GM19035 (cell line): ENCODE results near the gene CA14.
A peak's percentile ranks its signal among the peaks of the same experiment; 100 is the strongest.
"Not testable (repeated sequence)": the region's sequence is repeated elsewhere in the genome, so short reads cannot be mapped to it uniquely, and the experiment has no call there.

ENCODE experiments used
- ATAC-seq: cut with Tn5 transposase; IDR thresholded peaks from one replicate; pipeline ENCODE4 v1.9.1; 2021; ENCODE audit not compliant: unreplicated experiment

Gene CA14

GRCh38 chr1:150257624-150258585 is at the start of gene CA14:
Gene CA14 (plus strand): TSS chr1:150257774. CDS start chr1:150258129, 355 bp downstream.
- no peak for ATAC-seq

GRCh38 chr1:150208460-150208859 is 49.1 kb upstream of the CA14 start:
- ATAC-seq, result not testable (repeated sequence)

- ATAC-seq, result no peak
These were observed 47.5 kb upstream of the CA14 start for GRCh38 chr1:150210091-150210490.

GRCh38 chr1:150210706-150211105 is 46.9 kb upstream of the CA14 start:
- no peak for ATAC-seq

GRCh38 chr1:150212070-150212469 is 45.5 kb upstream of the CA14 start:
- no peak for ATAC-seq

GRCh38 chr1:150213170-150214098 is 44.1 kb upstream of the CA14 start:
- ATAC-seq, result peak; percentile 97

GRCh38 chr1:150214099-150214756 is 43.3 kb upstream of the CA14 start:
- not testable (repeated sequence) for ATAC-seq

GRCh38 chr1:150215855-150216254 is 41.7 kb upstream of the CA14 start:
- not testable (repeated sequence) for ATAC-seq

GRCh38 chr1:150221552-150221951 is 36.0 kb upstream of the CA14 start:
- no peak for ATAC-seq

- no peak for ATAC-seq
These were observed 32.6 kb upstream of the CA14 start for GRCh38 chr1:150224983-150225382.

GRCh38 chr1:150225546-150225945 is 32.0 kb upstream of the CA14 start:
- ATAC-seq, result no peak

- ATAC-seq, result no peak
These were observed 31.1 kb upstream of the CA14 start for GRCh38 chr1:150226486-150226885.

- no peak for ATAC-seq
These were observed 30.3 kb upstream of the CA14 start for GRCh38 chr1:150227228-150227627.

- not testable (repeated sequence) for ATAC-seq
These were observed 29.3 kb upstream of the CA14 start for GRCh38 chr1:150228246-150228645.

GRCh38 chr1:150232921-150233320 is 24.7 kb upstream of the CA14 start:
- not testable (repeated sequence) for ATAC-seq

GRCh38 chr1:150233359-150234308 is 23.9 kb upstream of the CA14 start:
- ATAC-seq, result no peak

- no peak for ATAC-seq
These were observed 23.3 kb upstream of the CA14 start for GRCh38 chr1:150234309-150234565.

- peak; percentile 54 for ATAC-seq
These were observed 22.8 kb upstream of the CA14 start for GRCh38 chr1:150234566-150235293.

- ATAC-seq, result peak; percentile 1
These were observed 22.2 kb upstream of the CA14 start for GRCh38 chr1:150235294-150235851.
